Measurements from ENCODE around the gene LRRC37A3.
"Not testable (repeated sequence)": the region's sequence is repeated elsewhere in the genome, so short reads cannot be mapped to it uniquely, and the experiment has no call there.

DNA sequence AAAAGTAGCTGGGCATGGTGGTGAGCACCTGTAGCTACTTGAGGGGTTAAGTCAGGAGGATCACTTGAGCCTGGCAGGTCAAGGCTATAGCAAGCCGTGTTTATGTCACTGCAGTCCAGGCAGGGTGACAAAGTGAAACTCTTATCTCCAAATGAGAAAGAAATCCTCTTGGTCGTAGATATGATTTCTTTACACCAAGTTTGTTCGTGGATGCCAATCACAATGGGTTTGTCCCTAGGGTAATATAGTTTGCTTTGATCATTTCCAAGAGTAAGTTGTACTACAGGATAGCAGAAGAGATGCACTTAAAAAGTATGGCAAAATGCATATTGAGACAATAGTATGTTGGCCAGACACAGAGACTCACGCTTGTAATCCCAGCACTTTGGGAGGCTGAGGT lies 6.0 kb upstream of the LRRC37A3 start:
- TF ChIP-seq, protein P1, sequence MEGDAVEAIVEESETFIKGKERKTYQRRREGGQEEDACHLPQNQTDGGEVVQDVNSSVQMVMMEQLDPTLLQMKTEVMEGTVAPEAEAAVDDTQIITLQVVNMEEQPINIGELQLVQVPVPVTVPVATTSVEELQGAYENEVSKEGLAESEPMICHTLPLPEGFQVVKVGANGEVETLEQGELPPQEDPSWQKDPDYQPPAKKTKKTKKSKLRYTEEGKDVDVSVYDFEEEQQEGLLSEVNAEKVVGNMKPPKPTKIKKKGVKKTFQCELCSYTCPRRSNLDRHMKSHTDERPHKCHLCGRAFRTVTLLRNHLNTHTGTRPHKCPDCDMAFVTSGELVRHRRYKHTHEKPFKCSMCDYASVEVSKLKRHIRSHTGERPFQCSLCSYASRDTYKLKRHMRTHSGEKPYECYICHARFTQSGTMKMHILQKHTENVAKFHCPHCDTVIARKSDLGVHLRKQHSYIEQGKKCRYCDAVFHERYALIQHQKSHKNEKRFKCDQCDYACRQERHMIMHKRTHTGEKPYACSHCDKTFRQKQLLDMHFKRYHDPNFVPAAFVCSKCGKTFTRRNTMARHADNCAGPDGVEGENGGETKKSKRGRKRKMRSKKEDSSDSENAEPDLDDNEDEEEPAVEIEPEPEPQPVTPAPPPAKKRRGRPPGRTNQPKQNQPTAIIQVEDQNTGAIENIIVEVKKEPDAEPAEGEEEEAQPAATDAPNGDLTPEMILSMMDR (IDR thresholded peaks at IDR 0.05; ENCODE audit: insufficient read depth, low read depth, low read length) = not testable (repeated sequence)
- not testable (repeated sequence) for TF ChIP-seq EZH2 (IDR thresholded peaks at IDR 0.05; ENCODE audit: insufficient read depth, low read length)

All from astrocyte (in vitro differentiated cells and primary cell).